SH-SY5Y (cell line): ENCODE data around the gene PRR15L.

Experiments
- GATA2 ChIP-seq: IDR thresholded peaks from 2 replicates; pipeline ENCODE4 v1.6.1; 2011; ENCODE audit warnings: mild to moderate bottlenecking, low read depth, low read length
- GATA3 ChIP-seq: IDR thresholded peaks from 2 replicates; pipeline ENCODE4 v1.6.1; 2011; ENCODE audit warnings: low read depth, mild to moderate bottlenecking, low read length, moderate library complexity

DNA sequence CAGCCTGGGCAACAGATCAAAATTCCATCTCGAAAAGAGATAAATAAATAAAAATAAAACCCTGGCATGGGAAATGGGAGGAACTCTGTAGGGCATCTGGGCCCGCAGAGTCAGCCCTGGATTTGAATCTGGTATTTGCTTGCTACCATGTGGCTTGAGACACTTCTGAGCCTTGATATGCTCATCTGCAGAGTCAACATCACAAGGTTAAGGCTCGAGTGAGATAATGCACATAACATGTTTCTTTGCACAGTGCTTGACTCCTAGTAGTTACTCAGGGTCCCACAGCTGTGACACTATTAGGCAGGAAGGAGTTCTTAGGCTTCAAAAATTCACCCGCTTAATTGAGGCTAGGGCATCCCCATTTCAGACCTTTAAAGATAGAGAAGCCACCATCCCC is 34.5 kb upstream of the PRR15L start:
- no peak for TF ChIP-seq GATA2
- TF ChIP-seq GATA3 = no peak
